Measurements from ENCODE around the gene SVEP1.

SVEP1 gene

DNA sequence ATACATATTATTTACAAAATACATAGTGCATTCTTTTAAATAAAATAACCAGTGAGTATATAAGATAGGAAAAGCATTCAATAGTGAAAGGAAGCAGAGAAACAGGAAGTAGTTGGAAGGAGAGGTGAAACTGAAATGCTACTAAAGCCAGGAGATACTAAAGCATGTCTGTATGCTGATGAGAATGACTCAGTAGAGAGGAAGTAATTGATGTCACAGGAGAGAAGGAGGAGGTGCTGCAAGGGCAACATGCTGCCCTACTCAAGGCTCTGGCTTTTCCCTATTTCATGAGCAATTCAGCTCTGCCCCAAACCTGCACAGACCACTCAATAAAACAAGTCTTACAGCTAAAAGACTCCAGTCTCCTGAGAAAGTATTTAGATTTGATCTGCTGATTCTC is 133.4 kb downstream of the SVEP1 start:
- Histone ChIP-seq H3K27ac (no peak overlapping the region), H3K4me3 (no peak overlapping the region), H3K9ac (ENCODE audit: insufficient read length) (no peak overlapping the region), H3K9me3 (ENCODE audit: low read depth, low read length) (no peaks in the 10 kb centered on the region), H3K36me3 (ENCODE audit: insufficient read depth, low read length) (peaks cover 10% of the 10 kb centered on the region; the same call in 1 of the 2 replicates)
- no peak for DNase-seq (ENCODE audit: low read depth, low spot score)
- TF ChIP-seq EZH2 (IDR thresholded peaks at IDR 0.05) (no peak), POLR2AphosphoS5 (IDR thresholded peaks at IDR 0.05; ENCODE audit: borderline replicate concordance, low read depth, low read length) (no peak), FOXP2 (optimal IDR thresholded peaks at IDR 0.05; ENCODE audit: control extremely low read depth, extremely low read length, insufficient read depth) (no peak)

DNA sequence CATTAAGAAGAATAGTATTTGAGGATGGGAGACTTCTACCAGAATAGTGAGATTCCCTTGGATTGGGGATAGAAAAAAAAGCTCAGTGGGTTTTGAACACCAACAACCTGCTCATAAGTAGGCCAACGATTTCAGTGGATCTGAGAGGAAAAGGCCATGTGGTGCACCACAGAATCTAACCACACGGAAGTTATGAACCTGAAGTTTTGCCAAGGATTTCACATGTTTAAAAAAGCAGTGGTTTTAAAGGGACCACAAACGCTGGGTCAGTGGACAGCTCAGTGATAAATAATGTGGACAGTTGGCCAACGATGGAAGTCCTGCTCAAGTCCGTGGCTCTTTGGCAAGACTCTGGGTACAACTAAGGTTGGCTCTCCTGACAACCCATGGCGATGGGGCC is 134.6 kb downstream of the SVEP1 start:
- H3K9me3 ChIP-seq (ENCODE audit: low read depth, low read length): no peaks in the 10 kb centered on the region
- DNase-seq (ENCODE audit: low read depth, low spot score): no peak
- no peak overlapping the region for H3K9ac ChIP-seq (ENCODE audit: insufficient read length)
- H3K36me3 ChIP-seq (ENCODE audit: insufficient read depth, low read length): peaks cover 10% of the 10 kb centered on the region; the same call in 1 of the 2 replicates
- H3K27ac ChIP-seq: no peak overlapping the region
- no peak overlapping the region for H3K4me3 ChIP-seq
- TF ChIP-seq FOXP2 (optimal IDR thresholded peaks at IDR 0.05; ENCODE audit: control extremely low read depth, extremely low read length, insufficient read depth) (no peak), POLR2AphosphoS5 (IDR thresholded peaks at IDR 0.05; ENCODE audit: borderline replicate concordance, low read depth, low read length) (no peak), EZH2 (IDR thresholded peaks at IDR 0.05) (no peak)

DNA sequence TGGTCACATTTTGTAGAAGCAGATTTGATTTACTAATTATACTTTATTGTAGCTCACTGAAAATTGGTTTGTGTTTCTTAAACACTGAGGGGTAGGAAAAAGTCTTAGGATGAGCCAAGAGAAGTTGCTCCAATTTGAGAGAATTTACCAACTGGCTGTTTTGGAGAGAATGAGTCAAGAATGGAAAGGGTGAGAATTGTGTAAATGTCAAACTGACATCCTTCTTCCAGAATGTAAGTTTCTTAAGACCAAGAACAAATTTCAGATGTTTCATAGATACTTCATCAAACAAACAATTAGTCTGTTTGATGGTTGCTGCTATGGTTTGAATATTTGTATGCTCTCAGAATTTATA is 135.7 kb downstream of the SVEP1 start:
- no peak for TF ChIP-seq EZH2 (IDR thresholded peaks at IDR 0.05)
- TF ChIP-seq POLR2AphosphoS5 (IDR thresholded peaks at IDR 0.05; ENCODE audit: borderline replicate concordance, low read depth, low read length): no peak
- no peak for TF ChIP-seq FOXP2 (optimal IDR thresholded peaks at IDR 0.05; ENCODE audit: control extremely low read depth, extremely low read length, insufficient read depth)
- no peak overlapping the region for H3K9ac ChIP-seq (ENCODE audit: insufficient read length)
- no peaks in the 10 kb centered on the region for H3K9me3 ChIP-seq (ENCODE audit: low read depth, low read length)
- H3K4me3 ChIP-seq: no peak overlapping the region
- no peak overlapping the region for H3K27ac ChIP-seq
- H3K36me3 ChIP-seq (ENCODE audit: insufficient read depth, low read length): peaks cover 10% of the 10 kb centered on the region; the same call in 1 of the 2 replicates
- no peak for DNase-seq (ENCODE audit: low read depth, low spot score)

DNA sequence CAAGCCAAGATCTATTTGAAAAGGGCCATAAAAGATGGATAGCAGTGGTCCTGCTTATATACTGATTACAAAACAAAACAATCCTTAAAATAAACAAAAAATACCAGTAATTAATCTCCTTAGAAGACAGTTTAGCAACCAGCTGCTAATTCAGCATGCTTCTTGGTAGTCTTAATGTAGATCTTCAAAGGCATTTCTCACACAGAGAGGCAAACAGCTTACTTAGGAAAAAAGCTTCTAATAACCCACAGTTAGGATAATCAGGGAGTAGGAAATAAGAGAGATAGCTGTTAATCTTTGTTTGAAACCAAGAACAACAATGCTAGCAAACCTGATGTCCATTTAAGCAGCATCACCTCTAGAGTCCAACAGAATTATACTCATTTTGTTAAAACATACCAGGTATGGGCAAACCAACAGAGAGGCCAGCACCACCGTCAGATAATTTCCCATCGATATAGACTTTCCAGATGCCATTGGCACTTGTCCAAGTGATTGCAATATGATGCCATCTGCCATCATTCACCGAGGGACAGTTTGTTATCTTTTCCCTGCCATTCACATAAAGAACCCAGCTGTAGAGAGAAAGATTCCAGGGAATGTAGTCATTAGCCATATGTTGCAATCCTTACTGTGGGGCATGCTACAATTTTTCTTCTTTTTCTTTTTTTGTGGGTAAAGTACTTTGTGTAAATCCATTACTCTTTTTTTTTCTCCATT is 136.2 kb downstream of the SVEP1 start:
- H3K27ac ChIP-seq: no peak overlapping the region
- H3K36me3 ChIP-seq (ENCODE audit: insufficient read depth, low read length): peaks cover 10% of the 10 kb centered on the region; the same call in 1 of the 2 replicates
- no peak for DNase-seq (ENCODE audit: low read depth, low spot score)
- H3K9me3 ChIP-seq (ENCODE audit: low read depth, low read length): no peaks in the 10 kb centered on the region
- TF ChIP-seq EZH2 (IDR thresholded peaks at IDR 0.05) (no peak), FOXP2 (optimal IDR thresholded peaks at IDR 0.05; ENCODE audit: control extremely low read depth, extremely low read length, insufficient read depth) (no peak), POLR2AphosphoS5 (IDR thresholded peaks at IDR 0.05; ENCODE audit: borderline replicate concordance, low read depth, low read length) (no peak)
- no peak overlapping the region for H3K9ac ChIP-seq (ENCODE audit: insufficient read length)
- no peak overlapping the region for H3K4me3 ChIP-seq

DNA sequence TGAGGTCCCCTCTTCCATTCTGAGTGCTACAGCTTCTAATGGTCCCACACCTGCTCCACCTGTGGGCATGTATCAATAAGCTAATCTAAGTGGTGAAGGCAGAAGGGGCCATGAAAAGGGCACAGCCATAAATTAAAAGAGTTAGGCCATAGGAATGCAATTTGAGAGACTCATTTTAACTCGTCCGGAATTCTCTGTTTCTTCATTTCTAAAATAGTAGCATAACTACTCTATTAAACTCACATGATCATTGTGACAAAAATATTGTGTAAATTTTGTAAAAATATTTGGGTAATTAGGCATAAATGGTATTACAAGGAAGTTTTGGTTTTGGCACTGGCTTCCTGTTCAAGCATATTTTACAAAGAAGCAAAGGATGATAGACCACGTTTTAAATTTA is 138.7 kb downstream of the SVEP1 start:
- no peak for DNase-seq (ENCODE audit: low read depth, low spot score)
- no peak overlapping the region for H3K27ac ChIP-seq
- peaks cover 2% of the 10 kb centered on the region; the same call in 1 of the 2 replicates for H3K36me3 ChIP-seq (ENCODE audit: insufficient read depth, low read length)
- no peak overlapping the region for H3K9ac ChIP-seq (ENCODE audit: insufficient read length)
- H3K9me3 ChIP-seq (ENCODE audit: low read depth, low read length): no peaks in the 10 kb centered on the region
- no peak overlapping the region for H3K4me3 ChIP-seq
- no peak for TF ChIP-seq POLR2AphosphoS5 (IDR thresholded peaks at IDR 0.05; ENCODE audit: borderline replicate concordance, low read depth, low read length)
- TF ChIP-seq FOXP2 (optimal IDR thresholded peaks at IDR 0.05; ENCODE audit: control extremely low read depth, extremely low read length, insufficient read depth): no peak
- TF ChIP-seq EZH2 (IDR thresholded peaks at IDR 0.05): no peak

DNA sequence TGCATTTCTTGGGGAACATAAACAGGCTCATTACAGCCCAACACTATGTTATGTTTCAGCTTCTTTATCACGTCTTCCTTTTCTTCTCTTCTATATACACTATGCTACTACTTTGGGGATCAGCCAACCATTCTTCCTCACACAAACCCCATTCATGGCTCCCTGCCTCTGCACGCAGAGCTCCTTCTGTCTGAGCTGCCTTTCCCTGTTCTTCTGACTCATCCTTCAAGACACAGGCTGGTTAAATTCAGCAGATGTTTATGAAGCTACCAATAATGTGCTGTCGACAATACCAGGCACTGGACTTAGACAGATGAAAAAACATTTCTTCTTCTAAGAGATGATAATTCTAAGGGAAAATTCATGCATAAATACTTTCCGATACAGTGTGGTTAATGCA is 139.4 kb downstream of the SVEP1 start:
- no peak overlapping the region for H3K9ac ChIP-seq (ENCODE audit: insufficient read length)
- no peak for DNase-seq (ENCODE audit: low read depth, low spot score)

DNA sequence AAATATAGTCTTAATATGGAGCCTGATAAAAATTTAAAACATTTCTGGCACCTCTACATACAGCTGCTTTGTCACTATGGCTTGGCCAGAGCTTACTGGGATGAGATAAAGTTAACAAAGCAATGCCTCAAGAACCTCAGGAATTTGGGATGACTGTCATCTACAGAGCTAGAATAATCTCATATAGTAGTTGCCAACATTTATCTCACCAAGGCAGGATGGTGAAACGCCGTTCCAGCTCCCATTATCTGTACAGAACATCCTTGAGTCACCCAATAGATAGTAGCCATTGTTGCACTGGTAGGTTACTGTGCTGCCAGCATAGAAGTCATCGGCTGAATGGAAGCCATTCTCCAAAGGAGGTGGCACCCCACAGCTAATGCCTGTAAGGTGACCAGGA is 147.3 kb downstream of the SVEP1 start:
- H3K9me3 ChIP-seq (ENCODE audit: low read depth, low read length): no peaks in the 10 kb centered on the region
- no peak overlapping the region for H3K27ac ChIP-seq
- no peak overlapping the region for H3K9ac ChIP-seq (ENCODE audit: insufficient read length)
- H3K36me3 ChIP-seq (ENCODE audit: insufficient read depth, low read length): no peaks in the 10 kb centered on the region
- no peak overlapping the region for H3K4me3 ChIP-seq
- no peak for DNase-seq (ENCODE audit: low read depth, low spot score)
- TF ChIP-seq EZH2 (IDR thresholded peaks at IDR 0.05): no peak
- TF ChIP-seq FOXP2 (optimal IDR thresholded peaks at IDR 0.05; ENCODE audit: control extremely low read depth, extremely low read length, insufficient read depth): no peak
- TF ChIP-seq POLR2AphosphoS5 (IDR thresholded peaks at IDR 0.05; ENCODE audit: borderline replicate concordance, low read depth, low read length): no peak

More for the DNA sequence above, 139.4 kb downstream of the SVEP1 start:
- Histone ChIP-seq H3K27ac (no peak overlapping the region), H3K36me3 (ENCODE audit: insufficient read depth, low read length) (no peaks in the 10 kb centered on the region), H3K9me3 (ENCODE audit: low read depth, low read length) (no peaks in the 10 kb centered on the region), H3K4me3 (no peak overlapping the region)
- no peak for TF ChIP-seq EZH2 (IDR thresholded peaks at IDR 0.05)
- no peak for TF ChIP-seq FOXP2 (optimal IDR thresholded peaks at IDR 0.05; ENCODE audit: control extremely low read depth, extremely low read length, insufficient read depth)
- no peak for TF ChIP-seq POLR2AphosphoS5 (IDR thresholded peaks at IDR 0.05; ENCODE audit: borderline replicate concordance, low read depth, low read length)

DNA sequence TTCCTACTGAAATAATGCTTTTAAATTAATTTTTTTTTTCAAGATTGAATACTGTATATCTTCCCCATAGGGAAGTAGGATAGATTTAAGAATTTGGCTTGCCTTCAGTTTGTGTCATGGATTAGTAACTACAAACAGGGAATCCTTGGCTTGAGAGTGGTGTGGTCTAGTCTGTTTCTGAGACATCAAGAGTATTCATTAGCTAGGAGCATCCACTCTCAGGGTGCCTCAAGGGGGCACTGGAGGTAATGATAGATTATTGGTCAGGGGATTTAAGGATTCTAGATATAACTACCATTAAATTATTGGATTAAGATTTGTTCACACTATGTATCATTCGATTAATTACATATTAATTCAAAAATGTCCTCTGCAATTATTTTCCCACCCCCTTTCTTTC is 150.1 kb downstream of the SVEP1 start:
- Histone ChIP-seq H3K36me3 (ENCODE audit: insufficient read depth, low read length) (no peaks in the 10 kb centered on the region), H3K4me3 (no peak overlapping the region), H3K9ac (ENCODE audit: insufficient read length) (no peak overlapping the region), H3K9me3 (ENCODE audit: low read depth, low read length) (no peaks in the 10 kb centered on the region), H3K27ac (no peak overlapping the region)
- TF ChIP-seq FOXP2 (optimal IDR thresholded peaks at IDR 0.05; ENCODE audit: control extremely low read depth, extremely low read length, insufficient read depth): no peak
- no peak for TF ChIP-seq EZH2 (IDR thresholded peaks at IDR 0.05)
- no peak for TF ChIP-seq POLR2AphosphoS5 (IDR thresholded peaks at IDR 0.05; ENCODE audit: borderline replicate concordance, low read depth, low read length)
- DNase-seq (ENCODE audit: low read depth, low spot score): no peak
